ENCODE measurements around the gene PLCG2.

PLCG2 gene

DNA sequence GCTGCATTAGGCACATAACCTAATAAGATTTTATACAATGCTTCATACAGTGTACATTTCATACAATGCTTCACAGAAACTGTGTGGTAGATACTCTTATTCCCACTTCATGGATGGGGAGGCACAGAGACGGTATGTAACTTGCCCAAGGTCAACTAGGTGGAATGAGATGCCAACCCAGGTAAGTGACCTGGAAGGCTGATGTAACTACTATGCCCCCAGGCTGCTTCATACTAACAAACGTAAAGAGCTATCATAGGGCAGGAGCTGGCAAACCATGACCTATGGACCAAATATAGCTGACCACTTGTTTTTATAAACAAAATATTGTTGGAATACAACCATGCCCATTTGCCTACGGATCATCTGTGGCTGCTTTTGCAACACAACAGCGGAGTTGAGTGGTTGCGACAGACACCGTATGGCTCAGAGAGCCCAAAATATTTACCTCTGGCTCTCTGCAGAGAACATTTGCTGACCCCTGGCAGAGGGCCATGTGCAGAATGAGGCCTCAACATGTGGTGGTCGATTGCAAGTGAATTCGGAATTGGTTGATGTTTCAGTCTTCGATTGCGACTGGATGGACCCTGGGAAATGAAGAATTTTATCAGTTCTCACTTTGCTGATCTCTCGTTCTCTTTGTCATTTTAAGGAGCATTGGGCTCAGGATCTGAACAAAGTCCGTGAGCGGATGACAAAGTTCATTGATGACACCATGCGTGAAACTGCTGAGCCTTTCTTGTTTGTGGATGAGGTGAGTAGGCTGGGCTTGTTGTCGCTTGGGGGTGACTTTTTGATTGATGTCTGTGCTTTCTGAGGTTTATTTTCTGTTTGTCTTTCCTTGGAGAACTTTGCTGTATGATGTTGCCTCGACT lies 109.7 kb downstream of the PLCG2 start:
- Histone ChIP-seq H3K9ac (ENCODE audit: low read length) (no peak overlapping the region), H3K4me1 (ENCODE audit: control insufficient read depth, insufficient read depth, low read length) (no peaks in the 10 kb centered on the region), H3K4me3 (ENCODE audit: low read length) (no peak overlapping the region), H3K27me3 (ENCODE audit: control insufficient read depth, insufficient read depth, low read length) (no peaks in the 10 kb centered on the region), H3K36me3 (ENCODE audit: control insufficient read depth, insufficient read depth, low read length) (no peaks in the 10 kb centered on the region), H3K27ac (ENCODE audit: low read depth, low read length) (no peak overlapping the region)

DNA sequence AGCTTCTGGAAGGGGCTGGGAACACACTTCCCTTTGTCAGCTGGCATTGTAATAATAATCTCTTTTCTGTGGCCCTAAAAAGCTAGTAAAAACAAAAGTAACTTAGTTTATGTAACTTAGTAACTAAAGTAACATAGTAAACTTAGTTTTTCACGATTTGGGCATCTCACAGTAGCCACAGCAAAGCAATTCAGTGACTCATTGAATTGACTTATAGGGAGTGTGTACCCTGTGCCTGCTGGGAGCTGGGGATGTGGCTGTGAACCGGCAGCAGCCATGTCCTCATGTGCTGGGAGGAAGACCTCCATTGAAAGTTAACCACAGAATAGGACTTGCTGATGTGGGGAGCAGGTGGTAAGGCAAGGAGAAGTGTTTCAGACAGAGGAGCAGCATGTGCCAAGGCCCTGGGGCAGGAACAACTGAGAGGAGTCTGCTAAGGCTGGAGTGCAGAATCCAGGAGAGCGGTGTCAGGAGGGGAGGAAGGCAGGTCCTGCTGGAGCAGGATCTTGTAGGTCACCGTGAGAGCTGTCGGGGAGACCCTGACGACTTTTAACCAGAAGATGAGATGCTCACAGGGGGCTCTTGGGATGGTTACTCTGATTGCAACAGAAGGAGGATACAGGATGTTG lies 112.8 kb downstream of the PLCG2 start:
- no peak overlapping the region for H3K27ac ChIP-seq (ENCODE audit: low read depth, low read length)

DNA sequence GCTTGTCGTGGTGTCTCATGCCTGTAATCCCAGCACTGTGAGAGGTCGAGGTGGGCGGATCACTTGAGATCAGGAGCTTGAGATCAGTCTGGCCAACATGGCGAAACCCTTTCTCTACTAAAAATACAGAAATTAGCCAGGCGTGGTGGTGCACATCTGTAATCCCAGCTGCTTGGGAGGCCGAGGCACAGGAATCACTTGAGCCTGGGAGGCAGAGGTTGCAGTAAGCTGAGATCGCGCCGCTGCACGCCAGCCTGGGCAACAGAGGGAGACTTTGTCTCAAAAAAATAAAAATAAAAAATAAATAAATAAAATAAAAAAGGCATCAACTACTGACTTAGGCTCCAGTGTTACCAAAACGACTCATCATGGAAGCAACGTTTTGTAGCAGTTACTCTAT lies 115.5 kb downstream of the PLCG2 start:
- peaks cover 2% of the 10 kb centered on the region for H3K36me3 ChIP-seq (ENCODE audit: control insufficient read depth, insufficient read depth, low read length)

More for the DNA sequence above, 112.8 kb downstream of the PLCG2 start:
- Histone ChIP-seq H3K9ac (ENCODE audit: low read length) (no peak overlapping the region), H3K36me3 (ENCODE audit: control insufficient read depth, insufficient read depth, low read length) (peaks cover 2% of the 10 kb centered on the region), H3K4me3 (ENCODE audit: low read length) (no peak overlapping the region), H3K27me3 (ENCODE audit: control insufficient read depth, insufficient read depth, low read length) (no peaks in the 10 kb centered on the region), H3K4me1 (ENCODE audit: control insufficient read depth, insufficient read depth, low read length) (no peaks in the 10 kb centered on the region)

DNA sequence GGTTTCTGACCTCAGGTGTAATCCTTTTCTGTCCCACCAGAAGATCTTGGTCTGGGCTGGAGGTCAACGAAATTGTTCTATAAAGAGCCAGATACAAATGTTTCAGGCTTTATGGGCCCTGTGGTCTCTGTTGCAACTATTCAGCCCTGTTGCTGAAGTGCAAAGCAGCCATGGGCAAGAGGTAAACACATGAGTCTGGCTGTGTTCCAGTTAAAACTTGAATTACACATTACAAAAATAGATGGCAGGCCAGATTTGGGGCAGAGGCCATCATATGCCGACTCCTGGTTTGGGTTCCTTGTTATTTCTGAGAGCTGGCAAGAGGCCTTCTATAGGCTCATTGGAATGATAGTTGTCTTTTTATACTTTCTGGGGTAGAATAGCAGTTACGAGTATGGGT lies 117.8 kb downstream of the PLCG2 start:
- H3K4me1 ChIP-seq (ENCODE audit: control insufficient read depth, insufficient read depth, low read length) = no peaks in the 10 kb centered on the region
- H3K27ac ChIP-seq (ENCODE audit: low read depth, low read length) = no peak overlapping the region
- peaks cover 2% of the 10 kb centered on the region for H3K36me3 ChIP-seq (ENCODE audit: control insufficient read depth, insufficient read depth, low read length)
- no peaks in the 10 kb centered on the region for H3K27me3 ChIP-seq (ENCODE audit: control insufficient read depth, insufficient read depth, low read length)
- H3K9ac ChIP-seq (ENCODE audit: low read length) = no peak overlapping the region
- H3K4me3 ChIP-seq (ENCODE audit: low read length) = no peak overlapping the region

More for the DNA sequence above, 115.5 kb downstream of the PLCG2 start:
- H3K27ac ChIP-seq (ENCODE audit: low read depth, low read length) = no peak overlapping the region
- H3K27me3 ChIP-seq (ENCODE audit: control insufficient read depth, insufficient read depth, low read length) = no peaks in the 10 kb centered on the region
- no peak overlapping the region for H3K9ac ChIP-seq (ENCODE audit: low read length)
- H3K4me3 ChIP-seq (ENCODE audit: low read length) = no peak overlapping the region
- no peaks in the 10 kb centered on the region for H3K4me1 ChIP-seq (ENCODE audit: control insufficient read depth, insufficient read depth, low read length)

DNA sequence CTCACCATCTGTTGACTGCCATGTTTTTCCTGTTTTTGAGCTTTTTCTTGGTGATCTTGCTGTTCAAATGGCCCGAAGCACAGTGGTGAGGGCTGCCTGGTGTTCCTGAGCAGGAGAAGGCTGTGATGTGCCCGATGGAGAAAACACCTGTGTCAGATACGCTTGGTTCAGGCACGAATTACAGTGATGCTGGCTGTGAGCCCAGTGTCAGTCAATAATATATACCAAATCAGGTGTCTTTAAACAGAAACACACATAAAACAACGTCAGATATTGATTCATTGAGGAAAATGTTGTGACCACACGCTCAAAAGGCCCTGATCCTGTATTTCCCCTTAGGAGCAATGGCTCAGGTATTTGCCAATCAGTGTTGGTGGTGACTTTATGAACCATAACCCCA lies 120.5 kb downstream of the PLCG2 start:
- H3K4me3 ChIP-seq (ENCODE audit: low read length) = no peak overlapping the region
- H3K27ac ChIP-seq (ENCODE audit: low read depth, low read length) = no peak overlapping the region
- H3K4me1 ChIP-seq (ENCODE audit: control insufficient read depth, insufficient read depth, low read length) = no peaks in the 10 kb centered on the region
- H3K27me3 ChIP-seq (ENCODE audit: control insufficient read depth, insufficient read depth, low read length) = no peaks in the 10 kb centered on the region
- H3K9ac ChIP-seq (ENCODE audit: low read length) = no peak overlapping the region
- no peaks in the 10 kb centered on the region for H3K36me3 ChIP-seq (ENCODE audit: control insufficient read depth, insufficient read depth, low read length)

DNA sequence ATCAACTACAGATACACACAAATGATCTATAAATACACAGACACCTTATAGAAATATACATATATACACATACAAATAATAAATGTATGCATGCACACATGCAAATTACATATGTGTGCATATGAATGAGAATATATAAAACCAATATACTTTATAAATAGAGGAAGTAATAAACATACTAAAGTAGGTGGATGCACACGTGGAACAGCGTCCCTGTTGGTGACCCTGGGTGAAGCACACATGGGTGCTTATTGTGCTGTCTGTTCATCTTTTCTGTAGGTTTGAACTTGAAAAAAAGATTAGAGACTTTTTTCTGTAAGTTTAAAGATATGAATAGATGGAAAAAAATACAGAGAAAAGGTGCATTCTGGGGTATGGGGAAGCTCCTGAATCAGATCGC lies 120.9 kb downstream of the PLCG2 start:
- no peak overlapping the region for H3K4me3 ChIP-seq (ENCODE audit: low read length)
- H3K36me3 ChIP-seq (ENCODE audit: control insufficient read depth, insufficient read depth, low read length) = no peaks in the 10 kb centered on the region
- no peaks in the 10 kb centered on the region for H3K27me3 ChIP-seq (ENCODE audit: control insufficient read depth, insufficient read depth, low read length)
- H3K27ac ChIP-seq (ENCODE audit: low read depth, low read length) = no peak overlapping the region
- H3K9ac ChIP-seq (ENCODE audit: low read length) = no peak overlapping the region
- no peaks in the 10 kb centered on the region for H3K4me1 ChIP-seq (ENCODE audit: control insufficient read depth, insufficient read depth, low read length)

GRCh38 chr16:81900456-81900855 lies 121.4 kb downstream of the PLCG2 start:
- no peak overlapping the region for H3K9ac ChIP-seq (ENCODE audit: low read length)
- H3K4me1 ChIP-seq (ENCODE audit: control insufficient read depth, insufficient read depth, low read length) = no peaks in the 10 kb centered on the region
- H3K36me3 ChIP-seq (ENCODE audit: control insufficient read depth, insufficient read depth, low read length) = no peaks in the 10 kb centered on the region
- H3K27ac ChIP-seq (ENCODE audit: low read depth, low read length) = no peak overlapping the region
- H3K27me3 ChIP-seq (ENCODE audit: control insufficient read depth, insufficient read depth, low read length) = no peaks in the 10 kb centered on the region
- no peak overlapping the region for H3K4me3 ChIP-seq (ENCODE audit: low read length)

- Histone ChIP-seq H3K27me3 (ENCODE audit: control insufficient read depth, insufficient read depth, low read length) (no peaks in the 10 kb centered on the region), H3K4me1 (ENCODE audit: control insufficient read depth, insufficient read depth, low read length) (no peaks in the 10 kb centered on the region), H3K36me3 (ENCODE audit: control insufficient read depth, insufficient read depth, low read length) (no peaks in the 10 kb centered on the region), H3K4me3 (ENCODE audit: low read length) (no peak overlapping the region), H3K9ac (ENCODE audit: low read length) (no peak overlapping the region), H3K27ac (ENCODE audit: low read depth, low read length) (no peak overlapping the region)
Measured at GRCh38 chr16:81901484-81901883, 122.4 kb downstream of the PLCG2 start.

- Histone ChIP-seq H3K36me3 (ENCODE audit: control insufficient read depth, insufficient read depth, low read length) (no peaks in the 10 kb centered on the region), H3K27ac (ENCODE audit: low read depth, low read length) (no peak overlapping the region), H3K27me3 (ENCODE audit: control insufficient read depth, insufficient read depth, low read length) (no peaks in the 10 kb centered on the region)
Measured at GRCh38 chr16:81902025-81902424, 122.9 kb downstream of the PLCG2 start.

DNA sequence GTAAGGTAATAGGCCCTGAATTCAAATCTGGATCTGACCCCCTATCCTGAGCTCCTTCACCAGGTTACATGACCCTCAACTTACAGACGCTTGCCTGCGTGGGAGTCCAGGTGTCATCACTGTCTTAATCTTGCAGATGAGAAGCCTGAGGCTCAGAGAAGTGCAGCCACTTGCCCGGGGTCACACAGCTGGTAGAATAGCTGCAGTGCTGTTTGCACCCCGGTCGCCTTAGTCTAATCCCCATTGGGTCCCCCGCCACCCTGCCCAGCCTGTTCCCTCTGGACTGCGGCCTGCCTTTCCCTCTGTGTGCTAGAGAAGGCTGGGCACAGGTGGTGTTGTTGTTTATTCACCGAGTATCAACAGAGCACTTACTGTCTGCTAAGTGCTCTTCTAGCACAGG lies 125.2 kb downstream of the PLCG2 start:
- no peaks in the 10 kb centered on the region for H3K27me3 ChIP-seq (ENCODE audit: control insufficient read depth, insufficient read depth, low read length)
- no peak overlapping the region for H3K27ac ChIP-seq (ENCODE audit: low read depth, low read length)
- H3K36me3 ChIP-seq (ENCODE audit: control insufficient read depth, insufficient read depth, low read length) = no peaks in the 10 kb centered on the region
- H3K4me3 ChIP-seq (ENCODE audit: low read length) = no peak overlapping the region
- no peak overlapping the region for H3K9ac ChIP-seq (ENCODE audit: low read length)
- H3K4me1 ChIP-seq (ENCODE audit: control insufficient read depth, insufficient read depth, low read length) = no peaks in the 10 kb centered on the region

More at GRCh38 chr16:81902025-81902424, 122.9 kb downstream of the PLCG2 start:
- Histone ChIP-seq H3K4me3 (ENCODE audit: low read length) (no peak overlapping the region), H3K9ac (ENCODE audit: low read length) (no peak overlapping the region), H3K4me1 (ENCODE audit: control insufficient read depth, insufficient read depth, low read length) (no peaks in the 10 kb centered on the region)

DNA sequence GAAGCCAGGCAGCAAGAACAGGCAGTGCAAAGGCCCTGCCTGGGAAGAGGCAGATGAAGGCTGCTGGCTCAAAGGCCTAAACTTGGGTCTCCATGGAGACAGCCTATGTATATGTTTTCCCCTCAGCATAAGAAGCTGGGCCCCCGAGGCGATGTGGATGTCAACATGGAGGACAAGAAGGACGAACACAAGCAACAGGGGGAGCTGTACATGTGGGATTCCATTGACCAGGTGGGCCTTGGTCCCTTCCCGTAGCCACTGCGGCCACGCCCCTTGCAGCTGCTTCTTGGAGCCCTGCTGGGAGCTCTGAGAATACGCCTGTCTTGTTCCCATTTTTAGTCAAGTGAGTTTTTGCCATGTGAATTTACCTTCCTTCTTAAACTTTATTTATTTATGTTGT lies 126.2 kb downstream of the PLCG2 start:
- H3K36me3 ChIP-seq (ENCODE audit: control insufficient read depth, insufficient read depth, low read length) = no peaks in the 10 kb centered on the region
- H3K4me3 ChIP-seq (ENCODE audit: low read length) = no peak overlapping the region

GRCh38 chr16:81907681-81908080 lies 128.6 kb downstream of the PLCG2 start:
- H3K36me3 ChIP-seq (ENCODE audit: control insufficient read depth, insufficient read depth, low read length) = no peaks in the 10 kb centered on the region

More for the DNA sequence above, 126.2 kb downstream of the PLCG2 start:
- H3K27ac ChIP-seq (ENCODE audit: low read depth, low read length) = no peak overlapping the region
- no peak overlapping the region for H3K9ac ChIP-seq (ENCODE audit: low read length)
- H3K4me1 ChIP-seq (ENCODE audit: control insufficient read depth, insufficient read depth, low read length) = no peaks in the 10 kb centered on the region
- H3K27me3 ChIP-seq (ENCODE audit: control insufficient read depth, insufficient read depth, low read length) = no peaks in the 10 kb centered on the region

More at GRCh38 chr16:81907681-81908080, 128.6 kb downstream of the PLCG2 start:
- Histone ChIP-seq H3K4me1 (ENCODE audit: control insufficient read depth, insufficient read depth, low read length) (no peaks in the 10 kb centered on the region), H3K27ac (ENCODE audit: low read depth, low read length) (no peak overlapping the region), H3K27me3 (ENCODE audit: control insufficient read depth, insufficient read depth, low read length) (no peaks in the 10 kb centered on the region), H3K4me3 (ENCODE audit: low read length) (no peak overlapping the region), H3K9ac (ENCODE audit: low read length) (no peak overlapping the region)
